HL-60/S4 (cell line): Measurements from ENCODE around the gene CD226.

ENCODE experiments used
- in situ Hi-C: fragments of 300-500 bp; cut with MboI; formaldehyde crosslinking; loops from 2 replicates; pipeline ENCODE4 v1.14.3; 2022; ENCODE audit warnings: low sequenced_read_pairs

CD226 gene

DNA sequence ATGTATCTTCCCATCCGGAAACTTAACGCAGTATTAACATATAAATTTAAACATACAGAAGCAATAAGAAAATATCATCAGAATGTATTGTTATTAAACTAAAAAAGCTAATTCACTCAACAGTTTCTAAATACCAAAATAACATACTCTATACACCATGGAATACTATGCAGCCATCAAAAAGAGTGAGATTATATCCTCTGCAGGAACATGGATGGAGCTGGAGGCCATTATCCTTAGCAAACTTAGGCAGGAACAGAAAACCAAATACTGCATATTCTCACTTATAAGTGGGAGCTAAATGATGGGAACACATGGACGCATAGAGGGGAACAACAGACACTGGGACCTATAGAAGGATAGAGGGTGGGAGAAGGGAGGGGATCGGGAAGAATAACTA lies 127.1 kb downstream of the CD226 start:
- in situ Hi-C loops = no loop called here

DNA sequence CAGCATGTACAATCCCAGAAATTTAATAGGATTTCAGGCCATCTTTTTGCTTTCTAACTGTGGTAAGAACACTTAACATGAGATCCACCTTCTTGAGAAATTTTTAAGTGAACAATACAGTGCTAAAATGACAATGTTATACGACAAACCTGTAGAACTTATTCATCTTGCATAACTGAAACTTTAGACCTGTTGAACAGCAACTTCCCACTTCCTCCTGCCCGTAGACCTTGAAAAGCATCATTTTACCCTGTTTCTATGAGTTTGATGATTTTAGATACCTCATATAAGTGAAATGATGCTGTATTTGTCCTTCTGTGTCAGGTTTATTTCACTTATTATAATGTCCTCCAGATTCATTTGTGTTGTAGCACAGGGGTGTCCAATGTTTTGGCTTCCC lies 128.2 kb downstream of the CD226 start:
- in situ Hi-C loops = no loop called here

DNA sequence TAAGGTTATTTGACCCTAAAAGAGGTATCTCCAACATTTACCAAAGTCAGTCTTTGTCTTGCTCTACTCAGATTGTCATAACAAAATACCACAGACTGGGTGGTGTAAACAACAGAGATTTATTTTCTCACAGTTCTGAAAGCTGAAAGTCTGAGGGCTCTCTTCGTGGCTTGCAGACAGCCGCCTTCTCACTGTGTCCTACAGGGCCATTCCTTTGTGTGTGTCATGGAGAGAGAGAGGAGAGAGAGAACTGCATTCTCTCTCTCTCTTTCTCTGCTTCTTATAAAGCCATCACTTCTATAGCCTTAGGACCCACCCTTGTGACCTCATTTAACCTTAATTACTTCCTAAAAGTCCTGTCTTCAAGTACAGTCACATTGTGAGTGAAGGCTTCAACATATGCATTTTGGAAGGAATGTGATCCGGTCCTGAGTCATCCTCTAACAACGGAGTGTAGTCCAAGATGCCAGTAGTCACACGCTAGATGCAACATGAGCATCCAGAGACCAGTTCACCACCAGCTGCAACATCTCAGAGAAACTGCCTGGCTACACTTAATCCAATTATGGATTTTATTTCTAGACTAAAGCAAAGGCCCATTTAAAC lies 130.2 kb downstream of the CD226 start:
- in situ Hi-C loops = no loop called here

DNA sequence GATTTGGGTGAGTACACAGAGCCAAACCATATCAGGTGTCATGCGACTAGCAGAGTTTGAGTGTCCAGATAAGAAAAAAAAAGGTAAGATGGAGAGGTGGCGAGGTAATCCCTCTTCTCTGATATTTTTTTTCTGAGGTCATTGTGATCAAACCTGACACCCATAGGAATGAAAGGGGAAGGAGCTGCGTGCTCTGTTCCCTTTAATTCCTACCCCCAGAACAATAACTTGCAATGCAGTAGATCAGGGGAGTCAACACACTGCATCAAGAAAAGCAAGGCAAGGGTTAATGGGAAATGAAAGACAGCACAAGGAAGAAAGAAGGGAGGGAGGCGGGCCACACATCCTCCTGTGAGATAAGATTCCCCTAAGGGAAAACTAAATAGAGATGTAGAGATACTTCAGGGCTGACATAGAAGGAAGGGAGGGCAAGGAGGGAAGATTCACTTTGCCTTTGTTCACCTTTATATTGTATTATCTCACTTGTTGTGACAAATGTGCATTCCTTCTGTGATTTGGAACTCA lies 132.8 kb downstream of the CD226 start:
- in situ Hi-C loops = no loop called here

DNA sequence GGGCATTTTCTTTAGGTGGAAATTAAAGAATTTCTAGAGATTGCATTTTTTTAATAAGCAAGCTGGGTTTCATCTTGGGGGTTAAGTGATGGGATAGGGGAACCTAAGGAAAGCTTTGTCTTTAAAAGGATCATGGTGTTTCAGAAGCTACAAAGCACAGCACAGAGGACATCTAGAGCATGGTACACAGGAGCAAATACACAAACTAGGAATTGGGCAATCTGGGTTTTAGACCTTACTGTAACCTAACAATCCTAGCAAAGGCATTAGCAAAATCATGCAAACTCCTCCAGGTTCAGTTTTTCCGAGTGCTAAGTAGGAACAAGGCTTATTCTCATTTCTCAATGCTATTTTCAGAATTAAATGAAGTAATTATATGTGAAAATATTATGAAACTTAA lies 134.1 kb downstream of the CD226 start:
- in situ Hi-C loops = no loop called here

DNA sequence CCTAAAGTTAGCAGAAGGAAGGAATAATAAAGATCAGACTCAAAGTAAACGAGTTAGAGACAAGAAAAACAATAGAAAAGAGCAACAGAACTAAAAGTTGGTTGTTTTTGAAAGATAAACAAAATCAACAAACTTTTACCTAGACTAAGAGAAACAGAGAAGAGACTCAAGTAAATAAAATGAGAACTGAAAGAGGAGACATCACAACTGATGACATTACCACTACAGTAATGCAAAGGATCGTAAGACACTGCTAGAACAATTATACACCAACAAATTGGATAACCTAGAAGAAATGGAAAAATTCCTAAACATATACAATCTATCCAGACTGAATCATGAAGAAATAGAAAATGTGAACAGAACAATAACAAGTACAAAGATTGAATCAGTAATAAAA lies 139.3 kb downstream of the CD226 start:
- in situ Hi-C loops = no loop called here

DNA sequence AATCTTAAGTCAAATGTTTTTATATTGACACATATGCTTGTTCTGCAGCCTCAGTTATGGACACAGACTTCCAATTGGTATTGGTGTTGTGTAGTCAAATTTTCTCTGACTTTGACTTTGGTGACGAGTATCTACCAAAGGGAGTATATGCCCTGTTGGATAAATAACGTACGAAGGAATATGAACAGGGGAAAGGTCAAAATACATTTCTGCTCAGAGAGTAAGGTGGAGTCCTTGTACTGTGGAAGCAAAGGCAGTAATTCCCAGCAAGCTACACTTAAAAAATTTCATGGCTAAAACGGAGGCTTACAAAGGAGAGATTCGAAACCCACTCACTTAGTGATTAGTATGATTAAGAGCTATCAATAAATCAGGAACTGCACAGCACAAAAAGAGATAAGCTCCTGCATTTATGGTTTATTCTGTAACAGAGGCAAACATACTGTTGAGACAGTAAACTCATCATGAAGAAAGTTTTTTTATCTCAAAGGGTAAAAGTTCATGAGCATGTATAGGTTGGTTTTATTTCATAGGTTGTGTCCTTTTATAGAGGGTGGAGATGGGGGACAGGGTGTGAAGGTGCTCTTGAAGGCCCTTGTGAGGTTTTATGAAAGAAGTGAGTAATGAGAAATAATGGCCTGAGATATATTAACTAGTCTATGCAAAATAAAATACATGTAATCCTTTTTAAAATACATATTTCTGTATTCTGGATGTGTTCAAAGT lies 142.7 kb downstream of the CD226 start:
- in situ Hi-C loops = no loop called here
